Stimulated activated CD4-positive, alpha-beta T cell treated with anti-CD3 and anti-CD28 coated beads, TNF-alpha, amount 100 ng/mL, for 4 hours (primary cell): Measurements from ENCODE around the gene CRYBA2.

Source experiments
- DNase-seq, 3 experiments: peaks; one replicate each; pipeline ENCODE4 v3.0.0-alpha.2; 2020; ENCODE audit warnings: low read depth in 3 of 3

The CRYBA2 gene

GRCh38 chr2:218993345-218994315, at the start of gene CRYBA2:
Gene CRYBA2, minus strand, starts transcription at chr2:218993422. Its CDS starts 246 bp downstream, at chr2:218993176.
- no peak for DNase-seq

GRCh38 chr2:219042750-219043149, 49.5 kb upstream of the CRYBA2 start:
- no peak for DNase-seq

GRCh38 chr2:219042157-219042556, 48.9 kb upstream of the CRYBA2 start:
- no peak for DNase-seq

GRCh38 chr2:219041252-219041651, 48.0 kb upstream of the CRYBA2 start, which contains the start of gene CFAP65:
Gene CFAP65, minus strand, starts transcription at chr2:219041516. Its CDS starts 2,468 bp downstream, at chr2:219039048.
- DNase-seq = no peak

- DNase-seq = no peak
Observed at GRCh38 chr2:219038600-219038999, 45.4 kb upstream of the CRYBA2 start.

- no peak for DNase-seq
Observed at GRCh38 chr2:219037783-219038499, 44.7 kb upstream of the CRYBA2 start.

GRCh38 chr2:219035942-219036341, 42.7 kb upstream of the CRYBA2 start:
- DNase-seq = no peak

- no peak for DNase-seq
Observed at GRCh38 chr2:219034823-219035222, 41.6 kb upstream of the CRYBA2 start.

- DNase-seq = no peak
Observed at GRCh38 chr2:219032051-219032745, 39.0 kb upstream of the CRYBA2 start.

- DNase-seq = no peak
Observed at GRCh38 chr2:219031005-219031738, 38.0 kb upstream of the CRYBA2 start.

- DNase-seq = no peak
Observed at GRCh38 chr2:219030177-219030940, 37.1 kb upstream of the CRYBA2 start.

GRCh38 chr2:219029829-219030165, 36.6 kb upstream of the CRYBA2 start:
- peak; percentile 55 to 64 (median 63) for DNase-seq

GRCh38 chr2:219028996-219029828, 36.0 kb upstream of the CRYBA2 start:
- DNase-seq = no peak

- DNase-seq = no peak
Observed at GRCh38 chr2:219028141-219028540, 34.9 kb upstream of the CRYBA2 start.

- no peak for DNase-seq
Observed at GRCh38 chr2:219027511-219028055, 34.4 kb upstream of the CRYBA2 start.

- no peak for DNase-seq
Observed at GRCh38 chr2:219026946-219027345, 33.7 kb upstream of the CRYBA2 start.

GRCh38 chr2:219025637-219026585, 32.7 kb upstream of the CRYBA2 start:
- DNase-seq = no peak

- no peak for DNase-seq
Observed at GRCh38 chr2:219024059-219024458, 30.8 kb upstream of the CRYBA2 start.
